Stimulated activated CD4-positive, alpha-beta T cell treated with anti-CD3 and anti-CD28 coated beads, Interleukin-1b, Interleukin-23, amount 100 ng/mL, for 48 hours (primary cell): ENCODE results near the gene MAGI2.

Source experiments
- DNase-seq: peaks from one replicate; pipeline ENCODE4 v3.0.0-alpha.2; 2020

MAGI2 gene

DNA sequence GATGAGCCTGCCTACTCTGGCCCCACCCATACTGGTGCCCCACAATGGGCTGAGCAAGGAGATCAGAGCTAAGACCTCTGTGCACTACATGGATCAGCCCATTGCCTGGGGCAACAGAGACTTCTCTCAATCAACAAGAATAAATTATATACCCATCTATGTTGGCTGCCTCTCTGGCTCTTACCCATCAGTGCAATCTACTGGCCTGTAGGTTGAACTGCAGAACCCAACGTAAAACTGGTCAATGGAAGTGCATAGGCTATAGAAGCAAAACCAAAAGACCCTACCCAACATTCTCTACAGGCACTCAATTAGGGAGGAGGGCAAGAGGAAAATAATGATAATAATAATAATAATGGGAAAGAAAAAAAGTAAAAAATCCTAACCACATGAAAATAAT, 574.3 kb downstream of the MAGI2 start:
- DNase-seq: no peak

DNA sequence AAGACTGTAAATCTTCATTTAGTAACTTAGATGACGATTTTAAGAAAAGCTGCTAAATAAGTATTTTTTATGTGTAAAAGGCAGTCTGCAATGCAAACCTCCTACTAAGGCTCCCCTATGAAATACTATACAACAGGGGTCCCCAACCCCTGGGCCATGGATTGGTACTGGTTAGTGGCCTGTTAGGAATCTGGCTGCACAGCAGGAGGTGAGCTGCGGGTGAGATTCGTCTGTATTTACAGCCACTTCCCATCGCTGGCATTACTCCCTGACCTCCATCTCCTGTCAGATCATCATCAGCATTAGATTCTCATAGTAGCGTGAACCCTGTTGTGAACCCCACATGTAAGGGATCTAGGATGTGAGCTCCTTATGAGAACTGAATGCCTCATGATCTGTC, 580.4 kb downstream of the MAGI2 start:
- DNase-seq: no peak

DNA sequence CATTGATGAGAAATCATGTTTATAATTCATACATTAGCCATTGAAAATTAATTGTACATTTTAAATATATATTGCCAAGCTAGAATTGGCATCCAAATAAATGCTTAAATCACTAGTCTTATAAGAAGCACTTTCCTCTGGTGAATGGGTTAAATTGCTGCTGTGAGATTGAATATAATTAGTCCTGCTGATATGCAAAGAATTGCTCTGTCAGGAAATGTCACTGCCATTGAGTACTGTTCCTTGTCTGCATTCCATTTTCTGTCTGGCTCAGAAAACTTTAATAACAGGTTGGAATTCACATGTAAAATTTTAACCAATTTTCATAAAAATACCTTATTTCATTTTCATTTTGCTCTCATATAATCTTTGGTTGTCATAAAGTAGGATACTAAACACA, 589.1 kb downstream of the MAGI2 start:
- no peak for DNase-seq

DNA sequence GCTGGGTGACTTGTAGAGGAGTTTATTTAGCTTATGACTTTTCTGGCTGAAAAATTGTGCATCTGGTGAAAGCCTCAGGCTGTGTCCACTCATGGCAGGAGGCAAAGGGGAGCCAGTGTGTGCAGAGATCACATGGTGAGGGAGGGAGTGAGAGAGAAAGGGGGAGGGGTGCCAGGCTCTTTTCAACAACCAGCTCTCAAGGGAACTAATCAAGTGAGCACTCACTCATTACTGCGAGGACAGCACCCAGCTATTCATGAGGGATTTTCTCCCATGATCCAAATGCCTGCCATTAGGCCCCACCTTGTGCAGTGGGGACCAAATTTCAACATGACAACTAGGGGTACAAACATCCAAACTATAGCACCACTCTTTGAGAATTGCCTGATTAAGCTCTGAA, 590.2 kb downstream of the MAGI2 start:
- DNase-seq: no peak

DNA sequence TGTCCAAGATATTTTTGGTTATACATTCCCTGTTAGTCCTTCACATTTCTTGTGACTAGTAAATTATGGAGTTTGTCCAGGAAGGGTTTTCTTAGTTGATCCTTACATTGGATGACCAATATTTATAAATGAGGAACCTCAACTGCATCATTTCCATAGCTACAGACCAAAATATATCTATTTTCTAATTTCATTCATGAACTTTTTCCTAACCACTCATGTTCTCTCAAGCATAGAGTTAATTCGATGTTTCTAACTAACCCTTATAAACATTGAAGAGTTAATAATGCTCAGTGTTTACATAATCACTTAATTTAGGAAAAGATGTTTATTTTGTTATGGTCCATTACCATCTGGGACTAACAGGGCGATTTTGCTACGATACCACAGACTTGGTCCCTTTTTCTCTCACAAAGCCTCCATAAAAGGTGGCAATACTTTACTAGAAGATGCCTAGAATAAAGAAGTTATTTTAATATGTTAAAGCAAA, 591.0 kb downstream of the MAGI2 start:
- no peak for DNase-seq

DNA sequence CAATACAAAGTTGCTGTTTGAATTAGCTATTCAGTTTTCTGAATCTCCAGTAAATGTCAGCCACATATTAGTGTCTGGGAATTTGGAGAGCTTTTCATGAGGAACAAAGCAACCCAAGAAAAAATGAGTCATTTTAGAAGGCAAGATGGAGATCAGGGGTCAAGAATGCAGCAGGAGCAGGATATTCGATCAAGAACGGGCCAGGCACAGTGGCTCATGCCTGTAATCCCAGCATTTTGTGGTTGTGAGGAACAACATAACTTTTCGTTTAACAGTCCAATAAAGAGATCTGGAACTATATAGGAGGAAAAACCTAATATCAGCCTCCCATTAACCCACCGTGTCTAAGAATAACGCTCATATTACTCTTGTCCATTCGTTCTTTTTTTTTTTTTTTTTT, 600.5 kb downstream of the MAGI2 start:
- no peak for DNase-seq

DNA sequence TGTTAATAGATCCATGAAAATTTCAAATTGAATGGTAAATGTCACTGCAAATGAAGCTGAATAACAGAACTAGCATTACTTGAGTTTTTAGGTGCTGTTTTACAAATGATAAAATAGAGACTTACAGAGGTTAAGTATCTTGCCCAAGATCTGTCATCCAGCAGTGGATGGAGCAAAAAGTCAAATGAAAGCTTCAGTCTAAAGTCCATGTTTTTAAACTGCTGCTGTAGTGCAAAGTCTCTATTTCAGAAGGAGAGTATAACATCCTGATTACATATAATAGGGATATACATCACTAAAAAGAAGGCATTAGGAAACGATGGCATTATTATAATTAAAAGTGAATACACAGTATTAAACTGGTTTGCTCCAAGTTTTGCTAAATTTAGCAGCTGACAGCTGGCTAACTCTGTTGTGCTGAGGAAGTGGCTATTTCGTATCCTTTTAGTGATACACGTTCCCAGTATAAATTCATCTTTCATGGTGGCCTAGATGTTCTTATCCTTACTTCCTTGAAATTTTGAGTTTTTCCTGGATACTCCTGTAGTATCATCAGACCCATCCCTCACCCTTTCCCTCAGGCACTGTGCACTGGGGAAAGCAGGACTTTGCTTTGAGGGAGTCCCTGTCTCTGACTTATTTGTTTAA, 603.2 kb downstream of the MAGI2 start:
- no peak for DNase-seq

DNA sequence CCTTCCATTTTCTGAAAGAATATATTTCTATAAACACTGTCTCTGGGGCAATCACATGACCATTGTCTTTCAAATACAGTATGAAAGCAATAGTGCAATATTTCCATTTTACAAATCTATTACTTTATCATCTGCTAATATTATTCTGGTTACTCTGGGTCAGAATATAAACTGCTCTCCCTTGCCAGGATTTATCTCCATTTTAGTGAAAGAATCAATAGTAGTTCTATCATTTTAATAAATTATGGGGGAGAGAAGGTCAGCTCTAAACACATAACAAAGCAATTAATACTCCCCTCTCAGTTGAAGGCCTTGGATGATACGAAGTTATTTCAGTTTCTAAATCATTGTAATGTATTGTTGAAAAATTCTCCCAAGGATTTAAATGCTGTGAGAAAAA, 608.3 kb downstream of the MAGI2 start:
- no peak for DNase-seq

DNA sequence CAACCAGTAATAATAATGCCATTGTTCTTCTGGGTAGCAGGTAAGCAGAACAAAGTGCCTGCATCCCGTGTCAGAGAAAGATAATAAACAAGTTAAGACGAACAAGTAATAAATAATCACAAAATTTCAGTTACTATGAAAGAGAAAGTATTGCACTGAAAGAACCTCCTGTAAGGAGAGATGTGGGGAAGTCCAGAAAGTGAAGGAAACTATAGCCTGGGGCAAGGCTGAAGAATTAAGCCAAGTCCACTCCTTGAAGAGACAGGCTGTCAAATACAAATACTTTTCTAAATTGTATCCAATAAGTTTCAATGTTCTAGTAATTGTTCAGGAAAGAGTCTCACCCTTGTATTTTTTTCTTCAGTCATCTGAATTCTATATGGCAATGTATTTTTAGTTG, 611.4 kb downstream of the MAGI2 start:
- DNase-seq: no peak

DNA sequence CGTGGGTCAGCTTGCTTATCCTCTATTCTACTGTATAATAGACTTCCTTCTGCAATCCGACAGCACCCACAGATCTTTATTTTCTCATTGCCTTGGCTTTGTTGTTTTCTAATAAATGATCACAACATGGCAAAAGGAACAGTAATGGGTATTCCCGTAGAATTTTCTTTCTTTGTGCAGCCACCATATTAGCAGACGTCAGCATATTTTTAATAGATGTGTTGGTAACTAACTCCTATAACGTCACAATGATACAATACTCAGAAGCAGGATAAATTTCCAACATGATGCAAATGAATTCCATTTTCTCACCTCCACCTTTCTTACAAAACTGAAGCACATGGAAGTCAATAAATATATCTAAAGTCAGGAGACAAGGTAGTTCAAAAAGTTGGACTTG, 617.6 kb downstream of the MAGI2 start:
- no peak for DNase-seq

DNA sequence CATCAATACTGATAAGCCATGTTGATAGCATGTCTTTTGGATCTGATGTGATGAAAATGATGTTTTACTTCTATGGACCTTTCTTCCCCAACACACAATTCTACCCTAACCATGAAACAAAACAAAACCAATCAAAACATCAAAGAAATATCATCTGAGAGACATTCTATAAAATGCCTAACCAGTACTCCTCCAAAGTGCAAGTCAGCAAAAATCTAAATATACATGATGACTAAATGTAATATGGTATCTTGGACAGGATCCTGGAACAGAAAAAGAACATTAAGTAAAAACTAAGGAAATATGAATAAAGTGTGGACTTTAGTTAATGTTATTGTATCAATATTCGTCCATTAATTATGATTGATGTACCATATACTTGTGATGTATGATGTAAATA, 625.1 kb downstream of the MAGI2 start:
- DNase-seq: no peak

DNA sequence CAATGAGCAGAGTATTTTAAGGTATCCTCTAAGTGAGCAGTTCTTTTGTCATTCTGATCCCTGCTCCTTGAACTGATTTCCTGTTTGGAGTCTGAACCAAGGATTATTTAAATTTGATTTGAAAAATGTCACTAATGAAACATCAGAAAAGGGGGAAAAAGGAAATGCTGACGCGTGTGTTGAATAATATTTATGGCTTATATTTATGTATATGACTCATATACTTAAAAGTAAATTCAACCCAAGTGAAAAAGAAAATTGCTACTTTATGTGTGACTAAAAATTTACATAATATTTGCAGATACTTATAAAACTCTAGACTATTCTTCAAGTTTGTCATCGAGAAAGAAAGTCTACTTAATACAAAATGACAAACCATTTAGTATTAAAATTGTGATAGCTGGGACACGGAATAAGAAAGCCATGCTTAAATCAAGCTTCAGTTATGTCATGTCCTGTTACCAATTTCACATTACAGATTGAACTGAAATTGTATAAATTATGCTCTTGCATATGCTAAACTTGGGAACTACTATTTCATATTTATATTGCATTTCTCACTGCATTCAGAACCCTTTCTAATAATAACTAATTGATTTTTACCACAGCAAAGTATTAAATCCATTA, 649.9 kb downstream of the MAGI2 start:
- no peak for DNase-seq

DNA sequence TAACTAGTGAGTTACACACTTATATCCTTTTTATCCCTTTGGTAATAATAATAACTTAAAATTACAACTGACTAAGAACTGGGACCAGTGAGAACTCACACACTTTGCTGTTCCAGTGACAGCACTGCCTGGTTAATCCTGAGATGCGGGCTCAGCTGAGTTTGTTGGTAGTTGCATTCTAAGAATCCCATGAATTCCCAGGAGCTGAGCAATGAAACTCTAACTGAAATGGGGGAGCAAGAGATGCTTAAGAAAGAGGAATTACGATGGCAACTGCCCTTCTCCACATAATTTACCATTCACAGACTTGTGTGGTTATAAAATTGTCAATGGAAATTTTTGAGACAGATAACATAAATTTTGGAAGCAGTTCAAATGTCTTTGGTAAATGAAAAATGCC, 659.4 kb downstream of the MAGI2 start:
- no peak for DNase-seq

DNA sequence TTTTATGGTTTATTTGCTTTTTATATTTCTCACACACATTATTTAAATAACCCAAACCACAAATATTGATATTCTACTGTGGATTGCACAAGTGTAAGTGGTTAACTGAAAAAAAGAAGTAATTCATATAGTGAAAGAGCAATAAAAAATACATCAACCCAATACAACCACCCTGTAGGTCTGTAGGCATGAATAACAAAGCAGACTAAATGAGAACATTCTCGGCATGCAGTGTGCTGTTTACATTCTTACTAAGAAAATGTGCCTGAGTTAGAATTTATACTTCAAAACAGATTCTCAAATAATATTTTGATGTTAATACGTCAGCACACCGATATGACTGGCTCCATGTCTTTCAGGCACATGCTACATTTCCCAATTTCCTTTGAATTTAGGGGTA, 660.8 kb downstream of the MAGI2 start:
- DNase-seq: no peak

DNA sequence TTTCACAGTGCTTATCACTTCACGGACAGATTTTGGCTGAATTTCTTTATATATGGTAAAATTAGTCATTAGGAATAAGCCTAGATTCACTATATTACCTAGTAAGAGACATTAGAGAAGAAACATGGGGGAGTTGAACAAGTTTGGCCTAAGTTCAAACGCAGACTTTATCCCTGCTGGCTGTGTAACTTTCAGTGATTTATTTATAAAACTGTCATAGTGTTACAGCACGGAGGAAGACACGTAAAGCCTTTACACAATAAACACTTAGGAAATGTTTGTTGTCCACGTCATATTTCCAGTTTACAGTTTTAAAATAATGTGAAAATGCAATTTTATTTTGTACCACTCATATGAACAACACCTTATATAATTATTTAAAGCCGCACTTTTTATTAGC, 661.5 kb downstream of the MAGI2 start:
- no peak for DNase-seq

DNA sequence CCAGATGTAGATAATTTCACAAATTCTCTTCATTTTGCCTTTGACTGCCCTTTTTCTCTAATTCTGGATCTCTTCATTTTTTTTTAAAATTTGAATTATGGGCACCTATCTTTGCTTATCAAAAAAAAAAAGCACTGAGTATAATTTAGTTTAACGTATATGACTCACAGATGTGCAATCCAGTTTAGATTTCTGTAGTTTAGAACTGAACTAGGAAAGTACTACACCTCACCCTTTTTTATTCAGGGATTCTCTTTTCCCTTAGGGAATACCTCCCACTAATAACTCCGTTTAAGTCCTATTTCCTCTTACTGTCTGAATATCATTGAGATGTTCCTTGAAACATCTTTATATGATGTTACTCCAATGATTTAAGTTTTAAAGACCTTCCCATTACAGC, 665.0 kb downstream of the MAGI2 start:
- DNase-seq: no peak

DNA sequence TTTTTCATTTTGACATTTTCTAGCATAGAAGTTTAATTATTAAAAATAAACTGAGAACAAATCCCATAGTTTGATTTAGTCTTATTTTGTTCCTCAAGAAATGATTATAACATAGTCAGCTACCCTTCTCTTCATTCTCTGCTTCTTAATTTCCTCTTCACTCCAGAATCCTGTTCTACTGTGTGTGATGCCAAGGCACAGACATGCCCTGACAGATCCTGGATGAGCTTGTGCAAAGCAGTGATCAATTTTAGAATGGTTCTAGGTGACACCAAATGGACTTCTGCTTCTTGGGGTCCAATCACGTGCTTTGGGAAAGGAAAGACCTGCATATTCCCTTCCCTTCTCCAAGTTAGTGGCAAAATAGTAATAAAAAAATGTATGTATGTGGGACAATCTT, 665.6 kb downstream of the MAGI2 start:
- DNase-seq: no peak

DNA sequence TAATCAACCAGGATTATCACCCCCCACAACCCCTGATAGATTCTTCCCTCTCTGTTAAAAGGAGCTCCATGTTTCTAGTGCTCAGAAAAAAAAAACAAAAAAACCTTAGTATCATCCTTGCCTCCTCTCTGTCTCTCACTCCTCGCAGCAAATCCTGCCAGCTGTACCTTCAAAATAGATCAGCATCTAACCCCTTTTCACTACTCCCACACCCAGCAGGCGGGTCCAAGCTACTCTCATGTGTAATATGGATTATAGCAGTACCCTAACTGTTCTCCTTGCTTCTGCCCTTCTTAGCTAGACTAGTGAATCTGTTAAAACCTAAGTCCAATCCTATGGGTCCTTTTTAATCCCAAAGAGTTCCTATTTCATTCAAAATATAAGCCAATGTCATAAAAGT, 667.4 kb downstream of the MAGI2 start:
- DNase-seq: no peak

DNA sequence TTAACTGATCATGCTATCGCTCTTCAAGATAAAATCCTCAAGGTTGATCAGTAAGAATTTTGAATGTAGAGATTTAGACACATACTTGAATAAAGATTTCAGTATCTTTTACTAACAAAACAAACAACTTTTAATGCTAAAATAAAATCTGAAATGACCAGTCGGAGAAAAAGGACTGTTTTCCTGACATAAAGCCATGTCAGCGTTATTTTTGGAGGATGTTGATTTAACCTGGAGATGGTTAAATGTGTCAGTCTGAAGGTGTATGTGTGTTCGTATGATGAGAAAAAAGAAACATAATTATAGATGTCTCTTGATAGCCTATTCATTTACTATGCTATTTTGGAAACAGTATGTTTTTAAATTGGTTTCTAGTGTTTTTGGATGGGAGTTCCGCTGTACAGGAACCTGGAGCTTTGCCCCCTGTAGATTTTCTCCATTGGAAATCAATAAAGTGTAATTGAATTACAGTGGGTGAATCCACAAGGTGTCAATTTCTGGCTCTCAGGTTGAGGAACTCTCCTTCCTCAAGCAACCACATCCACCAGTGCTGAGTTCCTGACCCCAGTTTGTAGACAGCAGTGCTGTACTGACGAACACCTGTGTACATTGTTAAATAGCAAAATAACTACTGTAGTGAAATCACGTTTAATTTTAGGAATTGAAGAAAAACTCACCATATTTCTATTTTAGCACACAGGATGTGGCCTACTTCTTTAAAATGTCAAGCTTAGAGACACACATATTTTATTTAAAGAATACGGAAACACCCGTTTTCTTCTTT, 670.1 kb downstream of the MAGI2 start:
- no peak for DNase-seq

DNA sequence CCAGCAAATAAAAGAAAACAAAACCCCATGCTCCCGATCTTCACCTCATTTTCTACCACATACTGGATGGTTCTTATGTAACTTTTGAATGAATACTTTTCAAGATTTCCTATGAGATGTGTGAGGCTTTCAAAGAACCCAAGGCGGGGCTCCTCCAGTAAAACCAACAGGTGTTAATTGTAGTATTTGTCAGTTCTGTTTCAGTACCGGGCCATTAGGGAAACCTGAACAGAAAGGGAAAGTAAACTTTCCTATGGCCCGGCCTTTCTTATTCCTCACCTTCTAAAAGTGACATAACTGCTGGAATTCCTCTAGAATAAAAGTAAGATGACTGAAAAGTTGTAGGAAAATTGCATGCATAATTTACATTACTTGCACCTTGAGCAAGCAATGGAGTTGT, 672.9 kb downstream of the MAGI2 start:
- no peak for DNase-seq

DNA sequence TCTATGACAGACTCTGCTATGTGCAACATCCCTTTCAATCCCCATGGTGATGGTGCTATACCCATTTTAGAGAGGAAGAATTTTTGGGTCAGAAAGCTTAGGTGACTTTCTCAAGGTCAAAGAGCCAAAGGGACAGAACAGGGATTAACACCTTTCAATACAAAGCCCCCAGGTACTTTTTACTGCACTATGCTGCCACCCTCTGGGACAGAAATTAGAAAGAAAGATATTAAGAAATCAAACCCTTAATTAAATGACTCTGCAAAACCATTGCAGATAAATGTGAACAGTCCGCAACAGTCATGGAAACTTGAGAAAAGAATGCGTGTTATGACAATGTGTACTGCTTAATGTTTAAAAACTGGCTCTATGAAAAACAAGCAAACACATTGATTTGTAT, 673.7 kb downstream of the MAGI2 start:
- DNase-seq: no peak

DNA sequence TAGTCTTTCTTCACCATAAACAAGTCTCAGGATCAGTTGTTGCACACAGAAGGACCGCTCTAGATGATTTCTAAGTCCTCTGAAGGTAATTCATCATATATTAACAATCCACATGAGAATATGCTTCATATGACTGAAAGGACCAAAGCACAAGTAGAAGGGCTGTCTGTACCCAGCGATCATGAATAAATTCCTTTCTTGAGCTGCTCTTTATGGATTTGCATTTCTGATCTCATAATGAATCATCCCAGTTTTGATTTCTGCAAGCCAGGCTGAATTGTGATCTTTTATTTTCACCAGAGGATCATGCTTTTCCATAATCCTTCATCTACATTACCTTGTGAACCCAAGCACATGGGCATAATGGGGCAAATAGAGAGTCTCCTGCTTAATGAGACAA, 675.6 kb downstream of the MAGI2 start:
- DNase-seq: no peak

DNA sequence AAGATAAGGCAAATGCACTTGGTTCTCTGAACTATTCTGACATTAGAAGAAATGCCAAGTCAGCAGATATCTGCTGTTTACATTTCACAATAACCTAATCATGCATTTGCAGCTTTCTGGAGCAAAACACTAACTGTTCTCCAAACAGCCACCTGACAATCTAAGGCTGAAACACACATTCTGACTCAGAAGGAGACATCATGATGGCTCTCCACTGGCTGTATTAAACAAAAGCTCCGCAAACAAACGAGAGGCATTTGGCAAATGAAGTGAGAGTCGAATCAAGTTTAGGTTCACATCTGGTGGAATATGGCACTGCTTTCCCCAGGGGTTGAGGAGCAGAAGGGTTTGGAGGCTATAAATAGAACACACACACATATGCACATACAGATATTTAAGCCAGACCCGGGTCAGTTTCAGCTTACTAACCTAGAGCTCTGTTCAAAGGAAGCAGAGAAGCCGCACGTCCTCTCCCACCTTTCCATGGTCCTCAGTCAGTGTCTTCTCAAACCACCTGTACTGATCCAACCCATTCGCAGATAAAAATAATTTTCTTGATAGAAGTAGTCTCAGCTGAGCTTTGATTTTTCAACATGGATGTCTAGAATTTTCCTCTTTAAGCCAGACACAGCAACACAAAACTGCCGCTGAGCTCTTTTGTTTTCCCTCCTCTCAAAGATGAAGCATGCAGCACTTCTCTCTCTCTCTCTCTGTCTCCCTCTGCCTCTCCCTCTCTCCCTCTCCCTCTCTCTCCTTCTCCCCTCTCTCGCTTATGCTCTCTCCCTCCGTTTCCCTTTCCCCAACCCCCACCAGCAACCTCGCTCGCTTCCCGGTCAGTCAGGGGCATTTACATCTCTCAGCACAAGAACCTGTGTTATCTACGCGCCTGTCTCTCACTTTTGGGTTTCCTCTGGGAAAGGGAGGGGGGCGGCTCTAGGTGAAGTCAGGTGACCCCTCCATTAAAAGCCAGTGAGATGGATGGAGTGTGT, 682.8 kb downstream of the MAGI2 start:
- no peak for DNase-seq
